Liver (tissue), 3 donors: Measurements from ENCODE around the gene SLC25A52.
A peak's percentile ranks its signal among the peaks of the same experiment; 100 is the strongest.

Experiments used
- EGR1 ChIP-seq, 2 donors: IDR thresholded peaks; 2 replicates each; pipeline ENCODE4 v1.6.1; 2016 to 2018; ENCODE audit warnings: antibody characterized with exemption in 2 of 2, low read depth in 2 of 2
- GABPA ChIP-seq, 2 donors: IDR thresholded peaks in 1 of 2; conservative IDR thresholded peaks in 1 of 2; 2 replicates each; pipeline ENCODE4 v1.6.1; 2016; ENCODE audit warnings: antibody characterized with exemption in 2 of 2, mild to moderate bottlenecking in 1 of 2, moderate library complexity in 1 of 2
- RAD21 ChIP-seq, 2 donors: IDR thresholded peaks; 2 replicates each; pipeline ENCODE4 v1.6.1; 2016; ENCODE audit warnings: antibody characterized with exemption in 2 of 2, mild to moderate bottlenecking in 2 of 2
- SP1 ChIP-seq: IDR thresholded peaks from 2 replicates; pipeline ENCODE4 v1.6.1; 2018; ENCODE audit warnings: antibody characterized with exemption, mild to moderate bottlenecking
- TAF1 ChIP-seq: conservative IDR thresholded peaks from 2 replicates; pipeline ENCODE4 v1.6.1; 2016; ENCODE audit warnings: antibody characterized with exemption, mild to moderate bottlenecking
- TF ChIP-seq, protein P1 (sequence below): fragments of 150-350 bp; IDR thresholded peaks from 2 replicates; pipeline ENCODE4 v1.5.1; 2017; ENCODE audit warnings: improper control_type of control experiment, low read depth, low read length; ENCODE audit not compliant: missing input control
- TF ChIP-seq, protein P2 (sequence below): IDR thresholded peaks from 2 replicates; pipeline ENCODE4 v1.6.1; 2016; ENCODE audit warnings: antibody characterized with exemption, mild to moderate bottlenecking
- TF ChIP-seq, protein P3 (sequence below): IDR thresholded peaks from 2 replicates; pipeline ENCODE4 v1.6.1; 2016; ENCODE audit warnings: antibody characterized with exemption
- TF ChIP-seq, protein P4 (sequence below): IDR thresholded peaks from 2 replicates; pipeline ENCODE4 v1.6.1; 2016; ENCODE audit warnings: antibody characterized with exemption
- TF ChIP-seq, protein P5 (sequence below): IDR thresholded peaks from 2 replicates; pipeline ENCODE4 v1.6.1; 2016; ENCODE audit warnings: antibody characterized with exemption
- donor health status: healthy.
- donor health status: healthy.

DNA sequence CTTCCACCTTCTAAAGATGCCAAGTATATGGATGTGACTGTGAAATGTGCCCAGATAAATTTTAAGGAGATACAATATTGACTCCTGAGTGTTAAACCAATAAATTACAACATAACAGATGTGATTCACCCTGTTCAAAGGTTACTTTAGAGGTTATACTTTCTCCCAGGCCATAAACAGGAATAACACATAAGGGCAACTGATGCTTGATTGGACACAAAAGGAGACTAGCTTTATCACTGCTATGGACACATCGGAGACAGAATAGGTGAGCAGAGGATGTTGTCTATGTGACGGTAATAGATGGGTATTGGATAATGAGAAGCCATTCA, 31.9 kb upstream of the SLC25A52 start:
- TF ChIP-seq, protein P1, sequence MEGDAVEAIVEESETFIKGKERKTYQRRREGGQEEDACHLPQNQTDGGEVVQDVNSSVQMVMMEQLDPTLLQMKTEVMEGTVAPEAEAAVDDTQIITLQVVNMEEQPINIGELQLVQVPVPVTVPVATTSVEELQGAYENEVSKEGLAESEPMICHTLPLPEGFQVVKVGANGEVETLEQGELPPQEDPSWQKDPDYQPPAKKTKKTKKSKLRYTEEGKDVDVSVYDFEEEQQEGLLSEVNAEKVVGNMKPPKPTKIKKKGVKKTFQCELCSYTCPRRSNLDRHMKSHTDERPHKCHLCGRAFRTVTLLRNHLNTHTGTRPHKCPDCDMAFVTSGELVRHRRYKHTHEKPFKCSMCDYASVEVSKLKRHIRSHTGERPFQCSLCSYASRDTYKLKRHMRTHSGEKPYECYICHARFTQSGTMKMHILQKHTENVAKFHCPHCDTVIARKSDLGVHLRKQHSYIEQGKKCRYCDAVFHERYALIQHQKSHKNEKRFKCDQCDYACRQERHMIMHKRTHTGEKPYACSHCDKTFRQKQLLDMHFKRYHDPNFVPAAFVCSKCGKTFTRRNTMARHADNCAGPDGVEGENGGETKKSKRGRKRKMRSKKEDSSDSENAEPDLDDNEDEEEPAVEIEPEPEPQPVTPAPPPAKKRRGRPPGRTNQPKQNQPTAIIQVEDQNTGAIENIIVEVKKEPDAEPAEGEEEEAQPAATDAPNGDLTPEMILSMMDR: no peak
- TF ChIP-seq, protein P2, sequence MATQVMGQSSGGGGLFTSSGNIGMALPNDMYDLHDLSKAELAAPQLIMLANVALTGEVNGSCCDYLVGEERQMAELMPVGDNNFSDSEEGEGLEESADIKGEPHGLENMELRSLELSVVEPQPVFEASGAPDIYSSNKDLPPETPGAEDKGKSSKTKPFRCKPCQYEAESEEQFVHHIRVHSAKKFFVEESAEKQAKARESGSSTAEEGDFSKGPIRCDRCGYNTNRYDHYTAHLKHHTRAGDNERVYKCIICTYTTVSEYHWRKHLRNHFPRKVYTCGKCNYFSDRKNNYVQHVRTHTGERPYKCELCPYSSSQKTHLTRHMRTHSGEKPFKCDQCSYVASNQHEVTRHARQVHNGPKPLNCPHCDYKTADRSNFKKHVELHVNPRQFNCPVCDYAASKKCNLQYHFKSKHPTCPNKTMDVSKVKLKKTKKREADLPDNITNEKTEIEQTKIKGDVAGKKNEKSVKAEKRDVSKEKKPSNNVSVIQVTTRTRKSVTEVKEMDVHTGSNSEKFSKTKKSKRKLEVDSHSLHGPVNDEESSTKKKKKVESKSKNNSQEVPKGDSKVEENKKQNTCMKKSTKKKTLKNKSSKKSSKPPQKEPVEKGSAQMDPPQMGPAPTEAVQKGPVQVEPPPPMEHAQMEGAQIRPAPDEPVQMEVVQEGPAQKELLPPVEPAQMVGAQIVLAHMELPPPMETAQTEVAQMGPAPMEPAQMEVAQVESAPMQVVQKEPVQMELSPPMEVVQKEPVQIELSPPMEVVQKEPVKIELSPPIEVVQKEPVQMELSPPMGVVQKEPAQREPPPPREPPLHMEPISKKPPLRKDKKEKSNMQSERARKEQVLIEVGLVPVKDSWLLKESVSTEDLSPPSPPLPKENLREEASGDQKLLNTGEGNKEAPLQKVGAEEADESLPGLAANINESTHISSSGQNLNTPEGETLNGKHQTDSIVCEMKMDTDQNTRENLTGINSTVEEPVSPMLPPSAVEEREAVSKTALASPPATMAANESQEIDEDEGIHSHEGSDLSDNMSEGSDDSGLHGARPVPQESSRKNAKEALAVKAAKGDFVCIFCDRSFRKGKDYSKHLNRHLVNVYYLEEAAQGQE: no peak
- no peak for TF ChIP-seq TAF1
- TF ChIP-seq SP1: peak; percentile 65
- TF ChIP-seq, protein P3, sequence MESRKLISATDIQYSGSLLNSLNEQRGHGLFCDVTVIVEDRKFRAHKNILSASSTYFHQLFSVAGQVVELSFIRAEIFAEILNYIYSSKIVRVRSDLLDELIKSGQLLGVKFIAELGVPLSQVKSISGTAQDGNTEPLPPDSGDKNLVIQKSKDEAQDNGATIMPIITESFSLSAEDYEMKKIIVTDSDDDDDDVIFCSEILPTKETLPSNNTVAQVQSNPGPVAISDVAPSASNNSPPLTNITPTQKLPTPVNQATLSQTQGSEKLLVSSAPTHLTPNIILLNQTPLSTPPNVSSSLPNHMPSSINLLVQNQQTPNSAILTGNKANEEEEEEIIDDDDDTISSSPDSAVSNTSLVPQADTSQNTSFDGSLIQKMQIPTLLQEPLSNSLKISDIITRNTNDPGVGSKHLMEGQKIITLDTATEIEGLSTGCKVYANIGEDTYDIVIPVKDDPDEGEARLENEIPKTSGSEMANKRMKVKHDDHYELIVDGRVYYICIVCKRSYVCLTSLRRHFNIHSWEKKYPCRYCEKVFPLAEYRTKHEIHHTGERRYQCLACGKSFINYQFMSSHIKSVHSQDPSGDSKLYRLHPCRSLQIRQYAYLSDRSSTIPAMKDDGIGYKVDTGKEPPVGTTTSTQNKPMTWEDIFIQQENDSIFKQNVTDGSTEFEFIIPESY: peak; percentile 43
- TF ChIP-seq, protein P4, sequence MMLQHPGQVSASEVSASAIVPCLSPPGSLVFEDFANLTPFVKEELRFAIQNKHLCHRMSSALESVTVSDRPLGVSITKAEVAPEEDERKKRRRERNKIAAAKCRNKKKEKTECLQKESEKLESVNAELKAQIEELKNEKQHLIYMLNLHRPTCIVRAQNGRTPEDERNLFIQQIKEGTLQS: peak; percentile 44
- no peak for TF ChIP-seq GABPA (IDR thresholded peaks at IDR 0.05 in 1 of 2, conservative IDR thresholded peaks at IDR 0.05 in 1 of 2)
- peak in 1 of 2 donors; percentile 8 for TF ChIP-seq RAD21 (IDR thresholded peaks at IDR 0.05)
- TF ChIP-seq, protein P5, sequence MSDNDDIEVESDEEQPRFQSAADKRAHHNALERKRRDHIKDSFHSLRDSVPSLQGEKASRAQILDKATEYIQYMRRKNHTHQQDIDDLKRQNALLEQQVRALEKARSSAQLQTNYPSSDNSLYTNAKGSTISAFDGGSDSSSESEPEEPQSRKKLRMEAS: no peak
- no peak for TF ChIP-seq EGR1 (IDR thresholded peaks at IDR 0.05; ENCODE audit: low read depth in 2 of 2)
